GM21717 (cell line): ENCODE data around the gene MBOAT1.
A peak's percentile ranks its signal among the peaks of the same experiment; 100 is the strongest.
"Not testable (repeated sequence)": the region's sequence is repeated elsewhere in the genome, so short reads cannot be mapped to it uniquely, and the experiment has no call there.

ENCODE experiments used
- ATAC-seq: cut with Tn5 transposase; IDR thresholded peaks from one replicate; pipeline ENCODE4 v1.9.1; 2021; ENCODE audit warnings: mild to moderate bottlenecking, moderate library complexity; ENCODE audit not compliant: unreplicated experiment

MBOAT1 gene, protein sequence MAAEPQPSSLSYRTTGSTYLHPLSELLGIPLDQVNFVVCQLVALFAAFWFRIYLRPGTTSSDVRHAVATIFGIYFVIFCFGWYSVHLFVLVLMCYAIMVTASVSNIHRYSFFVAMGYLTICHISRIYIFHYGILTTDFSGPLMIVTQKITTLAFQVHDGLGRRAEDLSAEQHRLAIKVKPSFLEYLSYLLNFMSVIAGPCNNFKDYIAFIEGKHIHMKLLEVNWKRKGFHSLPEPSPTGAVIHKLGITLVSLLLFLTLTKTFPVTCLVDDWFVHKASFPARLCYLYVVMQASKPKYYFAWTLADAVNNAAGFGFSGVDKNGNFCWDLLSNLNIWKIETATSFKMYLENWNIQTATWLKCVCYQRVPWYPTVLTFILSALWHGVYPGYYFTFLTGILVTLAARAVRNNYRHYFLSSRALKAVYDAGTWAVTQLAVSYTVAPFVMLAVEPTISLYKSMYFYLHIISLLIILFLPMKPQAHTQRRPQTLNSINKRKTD

DNA sequence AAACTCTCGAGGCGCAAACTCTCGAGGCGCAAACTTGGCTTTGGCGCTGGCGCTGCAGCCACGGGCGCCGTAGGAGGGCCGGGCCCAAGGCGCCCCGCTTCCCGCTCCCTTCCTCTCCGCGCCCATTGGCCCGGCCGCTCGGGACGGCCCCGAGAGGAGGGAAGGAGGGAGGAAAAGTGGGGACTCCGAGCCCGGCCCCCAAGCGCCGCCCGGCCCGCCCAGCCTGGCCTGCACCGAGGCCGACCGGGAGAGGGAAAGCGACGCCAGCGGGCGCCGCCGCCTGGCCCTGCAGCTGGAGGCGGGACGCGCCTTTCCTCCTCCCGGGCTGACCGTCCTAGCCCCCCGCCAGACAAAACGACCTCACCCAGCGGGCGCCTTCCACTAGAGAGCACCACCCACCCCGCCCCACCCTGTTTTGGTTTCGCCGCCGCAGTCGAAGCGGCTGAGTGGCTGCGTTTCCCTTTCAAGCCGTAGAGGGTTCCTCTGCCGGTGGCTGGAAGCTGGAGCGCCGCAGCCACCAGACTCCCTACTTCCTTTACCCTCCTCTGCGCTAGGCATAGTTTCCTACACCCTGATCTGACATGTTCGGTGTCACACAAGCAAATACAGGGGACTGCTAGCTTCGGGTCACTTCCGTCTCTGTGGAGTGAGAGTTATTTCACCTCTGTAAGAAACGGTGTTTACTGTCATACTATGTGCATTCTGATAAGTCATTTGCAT, at the start of gene MBOAT1:
TSS of gene MBOAT1 (minus strand) at position 78 of the 720 bp plus-strand sequence. CDS start 235 bp downstream, outside the sequence.
- peak; percentile 83 for ATAC-seq

DNA sequence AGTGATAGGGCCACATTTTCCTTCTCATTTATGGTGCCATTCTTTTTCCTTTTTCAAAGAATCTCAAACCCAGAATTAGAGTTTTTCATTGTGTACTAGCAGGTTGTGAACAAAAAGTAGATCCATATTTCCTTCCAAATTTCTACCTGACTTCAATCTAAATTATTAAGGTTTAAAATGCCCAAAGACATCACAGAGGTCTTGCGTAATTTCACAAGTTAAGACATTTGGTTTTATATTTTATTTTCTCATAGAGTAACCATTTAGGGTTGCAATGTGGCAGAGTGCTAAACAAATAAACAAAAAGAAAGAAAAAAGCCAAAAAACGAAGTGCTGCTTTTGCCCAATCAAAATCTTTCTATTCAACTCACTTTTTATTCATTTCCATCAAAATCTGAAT, 49.4 kb upstream of the MBOAT1 start:
- ATAC-seq: no peak

DNA sequence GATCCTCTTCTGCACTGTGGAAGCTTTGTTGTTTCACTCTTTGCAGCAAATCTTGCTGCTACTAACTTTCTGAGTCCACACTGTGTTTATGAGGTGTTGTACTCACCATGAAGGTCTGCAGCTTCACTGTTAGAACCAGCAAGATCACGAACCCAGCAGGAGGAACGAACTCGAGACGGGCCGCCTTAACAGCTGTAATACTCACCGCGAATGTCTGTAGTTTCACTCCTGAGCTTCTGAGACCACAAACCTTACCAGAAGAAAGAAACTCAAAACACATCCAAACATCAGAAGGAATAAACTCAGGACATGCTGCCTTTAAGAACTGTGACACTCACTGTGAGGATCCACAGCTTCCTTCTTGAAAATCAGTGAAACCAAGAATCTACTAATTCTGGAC, 48.1 kb upstream of the MBOAT1 start:
- ATAC-seq: no peak

DNA sequence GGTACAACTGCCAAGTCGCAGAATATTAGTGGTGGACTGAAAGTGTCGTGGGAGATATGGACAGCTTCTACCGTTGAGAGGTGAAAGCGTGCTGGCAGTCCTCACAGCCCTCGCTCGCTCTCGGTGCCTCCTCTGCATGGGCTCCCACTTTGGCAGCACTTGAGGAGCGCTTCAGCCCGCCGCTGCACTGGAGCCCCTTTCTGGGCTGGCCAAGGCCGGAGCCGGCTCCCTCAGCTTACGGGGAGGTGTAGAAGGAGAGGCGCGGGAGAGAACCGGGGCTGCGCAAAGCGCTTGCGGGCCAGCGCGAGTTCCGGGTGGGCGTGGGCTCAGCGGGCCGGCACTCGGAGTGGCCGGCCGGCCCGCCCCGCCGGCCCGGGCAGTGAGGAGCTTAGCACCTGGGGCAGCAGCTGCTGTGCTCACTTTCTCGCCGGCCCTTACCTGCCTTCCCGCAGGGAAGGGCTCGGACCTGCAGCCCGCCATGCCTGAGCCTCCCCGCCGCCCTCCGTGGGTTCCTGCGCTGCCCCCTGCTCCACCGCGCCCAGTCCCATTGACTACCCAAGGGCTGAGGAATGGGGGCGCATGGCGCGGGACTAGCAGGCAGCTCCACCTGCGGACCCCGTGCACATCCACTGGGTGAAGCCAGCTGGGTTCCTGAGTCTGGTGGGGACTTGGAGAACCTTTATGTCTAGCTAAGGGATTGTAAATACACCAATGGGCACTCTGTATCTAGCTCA, 47.2 kb upstream of the MBOAT1 start:
- ATAC-seq: no peak

DNA sequence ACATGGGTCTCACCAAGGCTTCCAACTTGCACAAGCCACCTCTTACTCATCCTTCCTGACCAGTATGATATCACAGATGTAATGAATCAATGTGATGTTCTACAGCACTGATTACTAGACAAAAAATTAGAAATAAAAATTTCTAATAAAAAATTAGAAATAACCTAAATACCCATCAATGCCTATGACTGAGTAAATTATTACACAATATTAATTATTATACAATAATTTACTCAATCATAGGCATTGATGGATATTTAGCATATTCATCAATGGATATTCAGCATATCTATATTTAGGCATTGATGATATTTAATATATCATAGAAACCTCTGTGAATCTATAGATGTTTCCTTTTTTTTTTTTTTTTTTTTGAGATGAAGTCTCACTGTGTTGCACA, 43.2 kb upstream of the MBOAT1 start:
- no peak for ATAC-seq

DNA sequence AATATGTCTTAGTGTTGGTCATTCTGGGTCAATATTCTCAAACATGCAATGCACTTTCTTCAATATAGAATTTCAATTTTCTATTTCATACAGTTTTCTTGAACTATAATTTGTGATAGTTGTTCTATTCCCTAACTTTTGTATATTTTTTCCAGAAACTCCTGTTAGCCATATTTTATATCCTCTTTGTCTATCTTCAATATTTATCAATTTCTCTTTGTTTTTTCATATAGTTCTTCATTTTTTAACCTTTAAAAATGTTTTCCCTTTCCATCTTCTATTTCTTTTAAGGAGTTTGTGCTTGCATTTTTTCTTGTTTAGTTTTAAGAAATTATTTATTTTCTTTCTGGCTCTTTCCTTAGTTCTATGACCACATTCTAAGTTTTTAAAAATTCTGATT, 42.0 kb upstream of the MBOAT1 start:
- ATAC-seq: no peak

DNA sequence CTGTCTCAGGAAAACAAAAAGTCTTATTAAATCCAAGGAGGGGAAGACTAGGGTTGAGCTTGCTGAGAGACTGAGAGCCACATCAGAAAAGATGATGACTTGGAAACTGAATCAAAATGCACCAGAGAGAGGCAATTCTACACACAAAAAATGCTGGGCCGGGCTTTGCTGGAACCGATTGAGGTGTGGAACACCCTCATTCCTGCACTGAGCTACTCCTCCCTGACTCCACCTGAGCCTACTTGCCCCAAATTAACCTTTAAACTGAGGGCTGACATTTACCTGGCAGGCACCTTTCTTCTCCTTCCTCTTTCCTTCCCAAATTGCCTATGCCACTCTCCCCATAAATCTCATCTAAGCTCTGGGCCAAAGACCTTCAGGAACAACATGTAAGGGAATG, 40.8 kb upstream of the MBOAT1 start:
- no peak for ATAC-seq

DNA sequence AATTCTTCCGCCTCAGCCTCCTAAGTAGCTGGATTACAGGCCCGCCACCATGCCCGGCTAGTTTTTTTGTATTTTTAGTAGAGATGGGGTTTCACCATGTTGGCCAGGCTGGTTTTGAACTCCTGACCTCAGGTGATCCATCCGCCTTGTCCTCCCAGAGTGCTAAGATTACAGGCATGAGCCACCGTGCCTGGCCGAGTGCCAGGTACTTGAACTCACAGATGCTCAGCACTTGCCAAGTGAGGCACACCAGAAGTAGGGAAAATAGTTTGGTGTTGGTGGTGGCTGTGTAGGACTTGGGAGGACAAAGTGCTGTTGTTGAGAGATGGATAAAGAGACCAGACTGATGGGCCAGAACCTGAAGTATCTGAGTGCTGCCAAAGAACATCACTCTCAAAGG, 40.0 kb upstream of the MBOAT1 start:
- no peak for ATAC-seq

DNA sequence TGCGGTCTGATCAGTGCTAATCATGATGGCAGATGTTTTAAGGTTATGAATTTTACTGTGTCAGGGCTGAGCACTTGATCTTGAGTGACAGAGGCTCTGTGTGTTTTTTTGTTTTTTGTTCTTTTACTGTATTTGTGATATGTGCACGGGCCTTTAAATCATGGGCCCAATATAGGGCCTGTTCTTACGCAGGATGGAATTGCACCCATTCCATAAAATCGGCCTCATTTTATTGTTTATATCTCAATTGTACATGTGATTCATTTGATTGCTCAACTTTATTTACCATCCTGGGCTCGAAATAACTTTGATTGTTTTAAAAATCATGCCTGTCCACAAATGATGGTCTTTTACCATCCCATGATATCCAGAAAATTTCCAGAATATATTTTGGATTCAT, 39.3 kb upstream of the MBOAT1 start:
- no peak for ATAC-seq

DNA sequence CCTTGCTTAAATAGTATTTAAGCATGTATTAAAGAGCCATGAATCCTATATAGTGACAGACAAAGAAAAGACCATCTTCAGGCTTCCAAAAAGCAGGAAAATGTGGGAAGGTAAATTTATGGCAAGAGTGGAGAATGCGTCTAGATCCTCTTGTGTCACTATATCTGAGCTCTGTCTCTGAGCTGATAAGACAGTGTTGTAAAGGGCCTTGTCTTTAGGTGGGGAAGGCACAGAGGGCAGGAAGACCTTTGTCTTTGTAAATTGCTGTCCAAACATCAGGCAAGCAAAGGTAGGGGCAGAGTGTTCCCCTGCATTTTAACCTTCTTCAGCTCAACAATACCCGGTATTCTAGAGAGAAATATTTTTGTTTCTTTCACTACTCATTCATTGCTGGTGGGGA, 33.9 kb upstream of the MBOAT1 start:
- no peak for ATAC-seq

DNA sequence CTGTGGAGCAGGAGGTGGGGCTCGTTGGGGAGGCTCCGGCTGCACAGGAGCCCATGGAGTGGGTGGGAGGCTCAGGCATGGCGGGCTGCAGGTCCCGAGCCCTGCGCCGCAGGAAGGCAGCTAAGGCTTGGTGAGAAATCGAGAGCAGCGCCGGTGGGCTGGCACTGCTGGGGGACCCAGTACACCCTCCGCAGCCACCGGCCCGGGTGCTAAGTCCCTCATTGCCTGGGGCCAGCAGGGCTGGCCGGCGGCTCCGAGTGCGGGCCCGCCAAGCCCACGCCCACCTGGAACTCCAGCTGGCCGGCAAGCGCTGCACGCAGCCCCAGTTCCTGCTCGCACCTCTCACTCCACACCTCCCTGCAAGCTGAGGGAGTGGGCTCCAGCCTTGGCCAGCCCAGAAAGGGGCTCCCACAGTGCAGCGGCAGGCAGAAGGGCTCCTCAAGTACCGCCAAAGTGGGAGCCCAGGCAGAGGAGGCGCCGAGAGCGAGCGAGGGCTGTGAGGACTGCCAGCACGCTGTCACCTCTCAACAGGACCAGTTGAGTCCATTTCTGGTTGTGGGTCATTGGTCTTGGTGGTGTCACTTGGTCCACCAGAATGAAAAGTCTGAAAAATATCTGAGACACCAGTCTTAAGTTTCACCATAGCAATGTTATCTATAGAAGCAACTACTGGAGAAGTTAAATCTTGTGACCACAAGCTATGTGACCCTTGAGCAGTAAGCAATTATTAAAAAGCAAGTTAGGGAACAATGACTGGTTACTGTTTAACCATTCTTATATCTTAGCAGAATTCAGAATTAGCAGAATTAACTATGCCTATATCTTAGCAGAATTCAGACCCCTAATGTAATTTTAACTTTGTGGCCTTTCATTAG, 32.8 kb upstream of the MBOAT1 start:
- ATAC-seq: not testable (repeated sequence)

DNA sequence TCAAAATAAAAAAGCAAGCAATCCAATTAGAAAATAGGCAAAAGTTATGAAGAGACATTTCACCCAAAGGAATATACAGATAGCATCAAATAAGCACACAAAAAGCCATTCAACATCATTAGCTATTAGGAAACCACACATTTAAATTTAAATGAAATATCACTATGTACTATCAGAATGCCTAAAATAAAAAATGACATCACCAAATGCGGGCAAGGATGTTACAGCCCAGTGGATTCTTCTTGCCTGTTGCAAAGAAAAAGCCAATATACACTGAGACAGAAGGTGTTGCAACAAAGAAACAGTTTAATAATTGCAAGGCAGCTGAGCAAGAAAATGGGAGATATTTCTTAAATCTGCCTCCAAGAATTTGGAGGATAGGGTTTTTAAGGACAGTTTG, 31.0 kb upstream of the MBOAT1 start:
- ATAC-seq: no peak

DNA sequence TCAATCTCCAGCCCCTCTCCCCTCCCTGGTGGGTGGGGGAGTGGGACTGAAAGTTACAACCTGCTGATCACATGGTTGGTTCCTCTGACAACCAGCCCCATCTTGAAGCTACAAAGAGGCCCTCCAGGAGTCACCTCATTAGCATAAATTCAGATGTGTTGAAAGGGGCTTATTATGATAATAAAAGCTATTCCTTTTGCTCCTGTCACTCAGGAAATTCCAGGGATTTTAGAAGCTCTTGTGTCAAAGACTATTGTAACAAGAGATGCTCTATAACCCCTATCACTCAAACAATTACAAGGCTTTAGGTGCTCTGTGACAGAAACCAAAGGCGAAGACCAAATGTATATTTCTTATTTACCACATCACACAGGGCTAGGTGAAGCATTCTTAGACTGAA, 30.1 kb upstream of the MBOAT1 start:
- ATAC-seq: no peak

DNA sequence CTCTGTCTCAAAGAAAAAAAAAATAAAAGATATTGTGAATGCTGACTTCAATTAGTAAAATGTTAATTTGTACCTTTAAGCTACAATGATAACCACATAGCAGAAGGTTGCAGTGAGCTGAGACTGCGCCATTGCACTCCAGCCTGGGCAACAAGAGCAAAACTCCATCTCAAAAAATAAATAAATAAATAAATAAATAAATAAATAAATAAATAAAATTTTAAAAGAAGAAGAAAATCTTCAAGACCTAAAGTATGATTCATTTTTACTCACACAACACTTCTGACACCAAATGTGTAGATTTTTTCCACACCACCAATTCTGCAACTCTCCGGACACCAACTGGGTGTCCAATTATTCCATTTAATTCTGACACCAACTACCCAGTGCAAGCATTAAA, 28.8 kb upstream of the MBOAT1 start:
- ATAC-seq: no peak

DNA sequence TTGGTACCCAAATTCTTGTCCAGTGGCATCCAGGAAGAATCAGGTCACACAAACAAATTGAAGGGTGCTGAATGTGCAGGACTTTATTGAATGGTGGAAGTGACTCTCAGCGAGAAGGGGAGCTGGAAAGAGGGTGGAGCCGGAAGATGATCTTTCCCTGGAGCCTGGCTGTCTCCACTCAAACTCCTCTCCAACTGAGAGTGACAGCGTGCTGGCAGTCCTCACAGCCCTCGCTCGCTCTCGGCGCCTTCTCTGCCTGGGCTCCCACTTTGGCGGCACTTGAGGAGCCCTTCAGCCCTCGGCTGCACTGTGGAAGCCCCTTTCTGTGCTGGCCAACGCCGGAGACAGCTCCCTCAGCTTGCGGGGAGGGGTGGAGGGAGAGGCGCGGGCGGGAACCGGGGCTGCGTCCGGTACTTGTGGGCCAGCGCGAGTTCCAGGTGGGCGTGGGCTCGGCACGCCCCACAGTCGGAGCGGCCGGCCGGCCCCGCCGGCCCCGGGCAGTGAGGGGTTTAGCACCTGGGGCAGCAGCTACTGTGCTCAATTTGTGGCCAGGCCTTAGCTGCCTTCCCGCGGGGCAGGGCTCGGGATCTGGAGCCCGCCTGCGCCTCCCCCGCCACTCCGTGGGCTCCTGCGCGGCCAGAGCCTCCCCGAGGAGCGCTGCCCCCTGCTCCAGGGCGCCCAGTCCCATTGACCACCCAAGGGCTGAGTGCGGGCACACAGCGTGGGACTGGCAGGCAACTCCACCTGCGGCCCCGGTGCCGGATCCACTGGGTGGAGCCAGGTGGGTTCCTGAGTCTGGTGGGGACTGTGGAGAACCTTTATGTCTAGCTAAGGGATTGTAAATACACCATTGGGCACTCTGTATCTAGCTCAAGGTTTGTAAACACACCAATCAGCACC, 26.7 kb upstream of the MBOAT1 start:
- no peak for ATAC-seq

DNA sequence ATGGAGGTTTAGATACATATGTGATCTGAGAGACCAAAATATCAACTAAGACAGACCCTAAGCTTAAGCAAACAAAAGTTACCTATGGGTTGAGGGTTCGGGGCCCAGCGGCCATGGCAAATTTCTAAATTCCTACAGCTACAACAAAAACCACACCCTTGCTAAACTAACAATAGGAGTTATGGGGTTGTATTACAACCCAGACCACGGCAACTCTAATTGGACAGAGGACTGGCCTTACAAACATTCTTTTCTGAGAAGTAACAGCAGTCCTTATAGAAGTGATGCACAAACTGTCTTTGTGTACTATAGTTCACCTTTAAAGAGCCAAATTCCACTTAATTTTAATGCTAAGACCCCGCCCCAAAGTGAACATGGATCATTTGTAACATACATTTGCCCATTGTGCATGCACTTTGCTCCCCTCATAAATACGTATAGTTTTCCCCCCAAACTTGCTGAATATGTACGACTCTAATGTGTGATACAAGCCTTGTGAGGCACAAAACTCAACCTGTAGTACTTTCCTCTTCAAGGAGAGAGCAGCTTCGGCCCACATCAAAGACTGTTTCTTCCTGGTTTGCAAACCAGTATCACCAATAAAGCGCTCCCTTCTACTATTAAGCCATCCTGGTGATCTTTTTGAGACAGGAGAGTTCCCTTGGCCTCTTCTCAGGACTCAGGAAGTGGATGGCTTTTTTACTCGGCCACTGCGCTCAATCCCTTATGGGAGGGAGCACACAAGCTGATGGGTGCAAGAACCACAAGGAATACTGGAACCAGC, 25.6 kb upstream of the MBOAT1 start:
- no peak for ATAC-seq

DNA sequence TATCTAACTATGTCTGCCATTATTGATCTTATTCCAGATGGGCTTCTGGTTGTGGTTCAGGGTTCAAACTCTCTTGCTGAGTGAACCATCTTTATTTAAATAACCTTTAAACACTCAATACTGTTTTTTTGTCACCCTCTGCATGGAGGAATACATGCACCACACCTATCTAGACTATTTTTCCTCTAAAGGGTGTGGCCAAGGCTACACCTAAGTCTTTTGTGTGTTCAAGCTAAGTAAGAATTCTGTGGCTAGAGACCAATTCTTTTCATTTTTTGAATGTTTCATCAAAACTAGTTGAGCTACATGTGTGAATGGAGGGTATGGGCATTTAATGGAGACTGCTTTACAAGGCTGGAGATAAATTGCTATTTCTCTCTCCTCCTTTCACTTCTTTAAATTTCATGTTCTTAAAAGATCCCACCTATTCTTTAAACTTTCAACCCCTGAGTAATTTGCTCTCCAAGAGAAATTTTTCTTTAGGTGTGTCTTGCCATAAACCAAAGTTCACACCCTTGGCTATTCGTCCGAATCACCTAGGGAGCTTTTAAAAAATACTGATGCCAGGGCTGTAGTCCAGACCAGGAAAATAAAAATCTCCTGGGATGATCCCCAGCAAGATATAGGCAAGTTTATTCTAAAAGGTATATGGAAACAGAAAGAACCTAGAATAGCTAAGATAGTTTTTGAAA, 24.8 kb upstream of the MBOAT1 start:
- no peak for ATAC-seq

DNA sequence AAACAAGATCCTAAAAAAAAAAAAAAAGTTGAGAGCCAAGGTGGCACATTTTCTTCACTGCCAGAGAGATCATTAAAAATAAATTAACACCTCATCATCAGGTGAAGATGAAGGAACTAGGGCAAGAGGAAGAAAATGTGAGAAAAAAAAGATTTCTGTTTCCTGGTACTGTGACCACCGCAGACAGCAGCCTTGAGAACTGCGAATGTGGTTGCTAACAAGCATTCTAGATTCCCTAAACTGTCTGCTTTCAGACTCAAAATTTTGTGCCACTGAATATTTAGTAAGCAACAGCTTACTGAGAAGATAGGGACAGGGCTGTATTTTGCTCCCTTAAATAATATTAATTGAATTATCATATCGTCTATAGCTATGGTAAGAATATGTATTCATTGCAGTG, 24.1 kb upstream of the MBOAT1 start:
- no peak for ATAC-seq
